ENCODE data around the gene BRPF3.
"Not testable (repeated sequence)": the region's sequence is repeated elsewhere in the genome, so short reads cannot be mapped to it uniquely, and the experiment has no call there.

Gene BRPF3

DNA sequence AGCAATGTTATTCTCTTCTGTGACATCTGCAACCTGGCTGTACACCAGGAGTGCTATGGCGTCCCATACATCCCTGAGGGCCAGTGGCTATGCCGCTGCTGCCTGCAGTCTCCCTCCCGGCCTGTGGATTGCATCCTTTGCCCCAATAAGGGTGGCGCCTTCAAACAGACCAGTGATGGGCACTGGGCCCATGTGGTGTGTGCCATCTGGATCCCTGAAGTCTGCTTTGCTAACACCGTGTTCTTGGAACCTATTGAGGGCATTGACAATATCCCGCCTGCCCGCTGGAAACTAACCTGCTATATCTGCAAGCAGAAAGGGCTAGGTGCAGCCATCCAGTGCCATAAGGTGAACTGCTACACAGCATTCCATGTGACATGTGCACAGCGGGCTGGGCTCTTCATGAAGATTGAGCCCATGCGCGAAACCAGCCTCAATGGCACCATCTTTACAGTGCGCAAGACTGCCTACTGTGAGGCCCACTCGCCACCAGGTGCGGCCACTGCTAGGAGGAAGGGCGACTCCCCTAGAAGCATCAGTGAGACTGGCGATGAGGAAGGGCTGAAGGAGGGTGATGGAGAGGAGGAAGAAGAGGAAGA is 4.6 kb downstream of the BRPF3 start:
- DNase-seq = no peak

DNA sequence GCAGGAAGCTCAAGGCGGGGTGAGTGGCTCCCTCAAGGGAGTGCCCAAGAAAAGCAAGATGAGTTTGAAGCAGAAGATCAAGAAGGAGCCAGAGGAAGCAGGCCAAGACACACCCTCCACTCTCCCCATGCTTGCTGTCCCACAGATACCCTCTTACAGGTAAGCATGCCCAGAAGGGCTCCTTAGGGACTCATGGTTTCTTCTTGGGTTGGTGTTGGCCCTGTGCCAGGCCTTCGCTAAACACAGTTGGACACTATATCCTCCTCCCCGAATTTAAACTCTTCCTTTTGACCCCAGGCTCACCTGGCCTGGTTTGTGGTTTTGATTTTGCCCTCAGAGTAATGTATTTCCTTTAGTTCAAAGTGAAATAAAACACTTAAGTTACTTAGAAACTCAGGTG is 5.1 kb downstream of the BRPF3 start:
- DNase-seq = no peak

DNA sequence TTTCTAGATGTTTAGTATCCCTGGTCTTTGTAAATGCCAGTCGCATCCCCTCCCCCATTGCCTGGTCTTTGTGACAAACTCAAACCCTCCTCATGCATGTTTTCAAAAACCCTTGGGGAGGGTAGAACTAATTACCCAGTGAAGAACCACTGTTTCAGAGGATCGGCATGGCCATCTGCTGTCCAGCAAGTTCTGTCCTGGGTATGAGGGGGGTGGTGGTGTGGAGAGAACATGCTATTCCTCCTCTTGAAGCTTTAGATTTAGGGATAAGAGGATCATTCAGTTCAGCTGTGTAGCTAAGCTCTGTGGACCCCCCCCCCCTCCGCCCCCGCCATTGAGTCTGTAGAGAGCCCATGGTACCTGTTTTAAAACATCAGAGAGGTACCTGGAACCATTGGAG is 5.6 kb downstream of the BRPF3 start:
- no peak for DNase-seq

DNA sequence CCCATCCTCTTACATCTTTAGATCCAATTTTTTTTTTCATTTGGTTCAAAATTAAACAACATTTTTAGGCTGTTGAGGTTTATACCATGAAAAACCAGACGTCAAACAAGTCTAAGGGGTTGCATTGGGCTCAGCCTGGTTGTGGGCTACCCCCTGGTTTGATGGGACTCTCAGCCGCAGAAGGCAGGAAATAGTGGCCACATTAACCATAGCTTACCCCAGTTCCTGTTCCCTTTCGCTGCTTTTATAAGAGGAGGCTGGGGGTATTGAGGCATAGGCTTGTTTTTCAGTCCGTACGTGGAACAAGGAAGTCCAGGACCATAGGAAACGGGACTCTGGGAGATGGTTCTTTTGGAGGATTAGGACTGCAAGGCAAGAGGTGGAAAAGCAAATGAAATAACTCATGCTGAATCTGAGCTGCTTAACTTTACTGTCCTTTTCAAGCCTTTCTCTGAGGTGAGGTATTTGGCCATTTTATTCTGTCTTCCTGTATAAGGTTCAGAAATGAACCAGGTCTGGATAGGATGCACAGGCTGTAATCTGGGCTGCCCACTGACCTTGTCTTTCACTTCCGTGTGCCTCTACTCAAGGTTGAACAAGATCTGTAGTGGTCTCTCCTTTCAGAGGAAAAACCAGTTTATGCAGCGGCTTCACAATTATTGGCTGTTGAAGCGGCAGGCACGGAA is 7.7 kb downstream of the BRPF3 start:
- no peak for DNase-seq

DNA sequence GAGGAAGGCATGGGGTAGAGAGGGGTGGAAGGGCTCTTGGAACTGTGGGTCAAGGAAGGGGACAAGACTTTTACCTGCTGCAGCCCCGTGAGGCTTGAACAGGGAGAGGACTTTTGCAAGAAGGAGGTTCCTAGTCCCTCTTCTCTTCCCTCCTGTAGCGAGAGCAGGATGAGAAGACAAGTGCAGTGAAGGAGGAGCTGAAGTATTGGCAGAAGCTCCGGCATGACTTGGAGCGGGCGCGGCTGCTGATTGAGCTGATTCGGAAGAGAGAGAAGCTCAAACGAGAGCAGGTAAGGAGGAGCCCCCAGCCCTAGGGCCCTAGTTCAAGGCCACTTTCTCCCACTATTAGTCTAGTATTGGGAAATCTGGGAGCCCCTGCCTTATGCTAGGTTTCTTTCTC is 10.6 kb downstream of the BRPF3 start:
- no peak for DNase-seq

DNA sequence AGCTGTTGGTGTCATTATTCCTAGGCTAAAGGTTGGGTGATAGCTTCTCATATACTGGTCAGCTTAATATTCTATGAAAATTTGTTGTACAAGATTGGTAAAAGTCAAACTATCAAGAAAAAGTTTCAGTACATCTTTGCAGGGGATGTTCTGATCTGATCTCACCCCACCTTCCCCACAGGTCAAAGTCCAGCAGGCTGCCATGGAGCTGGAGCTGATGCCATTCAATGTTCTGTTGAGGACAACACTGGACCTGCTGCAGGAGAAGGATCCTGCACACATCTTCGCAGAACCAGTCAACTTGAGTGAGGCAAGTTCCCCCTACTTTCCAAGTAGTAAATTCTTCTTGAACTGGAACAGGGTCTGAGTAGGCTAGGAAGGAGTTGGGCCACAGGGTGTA is 13.1 kb downstream of the BRPF3 start:
- no peak for DNase-seq

DNA sequence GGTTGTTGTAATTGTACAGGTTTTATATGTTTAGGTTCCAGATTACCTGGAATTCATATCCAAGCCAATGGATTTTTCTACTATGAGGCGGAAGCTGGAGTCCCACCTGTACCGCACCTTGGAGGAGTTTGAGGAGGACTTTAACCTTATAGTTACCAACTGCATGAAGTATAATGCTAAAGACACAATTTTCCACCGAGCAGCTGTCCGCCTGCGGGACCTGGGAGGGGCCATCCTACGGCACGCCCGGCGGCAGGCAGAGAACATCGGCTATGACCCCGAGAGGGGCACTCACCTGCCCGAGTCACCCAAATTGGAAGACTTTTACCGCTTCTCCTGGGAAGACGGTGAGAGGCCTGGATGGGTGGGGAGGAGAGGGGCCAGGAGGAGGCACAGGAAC is 13.6 kb downstream of the BRPF3 start:
- DNase-seq = no peak

DNA sequence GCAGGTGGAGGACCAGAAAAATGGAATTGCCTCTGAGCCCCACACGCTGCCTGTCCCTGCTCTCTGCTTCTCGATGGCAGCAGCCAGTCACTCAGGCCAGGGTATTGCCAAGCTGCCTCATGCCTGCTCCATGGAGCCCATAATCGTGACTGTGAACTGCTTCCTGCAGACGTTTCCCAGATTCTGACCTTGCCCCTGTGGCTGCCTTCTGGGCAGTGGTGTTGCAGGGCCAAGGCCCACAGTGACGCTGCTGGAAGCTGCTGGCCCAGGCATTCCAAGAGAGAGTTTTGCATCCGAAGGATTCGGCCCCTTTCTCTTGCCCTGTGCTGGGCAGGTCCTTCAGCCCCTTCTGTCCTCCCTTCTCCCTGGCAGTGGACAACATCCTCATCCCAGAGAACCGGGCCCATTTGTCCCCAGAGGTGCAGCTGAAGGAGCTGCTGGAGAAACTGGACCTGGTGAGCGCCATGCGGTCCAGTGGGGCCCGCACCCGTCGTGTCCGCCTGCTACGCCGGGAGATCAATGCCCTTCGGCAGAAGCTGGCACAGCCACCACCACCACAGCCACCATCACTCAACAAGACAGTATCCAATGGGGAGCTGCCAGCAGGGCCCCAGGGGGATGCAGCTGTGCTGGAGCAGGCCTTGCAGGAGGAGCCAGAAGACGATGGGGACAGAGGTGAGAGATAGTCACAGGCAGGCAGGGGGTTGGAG is 14.5 kb downstream of the BRPF3 start:
- DNase-seq = no peak

DNA sequence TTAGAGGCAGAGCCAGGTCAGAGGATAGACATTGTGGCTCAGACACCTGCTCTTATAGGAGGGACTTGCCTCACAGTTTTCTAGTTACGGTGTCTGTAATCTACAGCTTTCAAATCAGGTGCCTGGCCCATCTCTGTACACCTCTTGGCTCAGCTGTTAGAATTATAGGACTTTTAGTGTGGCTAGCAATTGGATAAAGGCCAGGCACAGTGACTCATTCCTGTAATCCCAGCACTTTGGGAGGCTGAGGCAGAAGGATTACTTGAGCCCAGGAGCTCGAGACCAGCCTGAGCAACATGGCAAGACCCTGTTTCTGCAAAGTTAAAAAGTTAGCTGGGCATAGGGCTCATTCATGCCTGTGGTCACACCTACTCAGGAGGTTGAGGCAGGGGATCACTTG is 20.0 kb downstream of the BRPF3 start:
- DNase-seq = no peak

DNA sequence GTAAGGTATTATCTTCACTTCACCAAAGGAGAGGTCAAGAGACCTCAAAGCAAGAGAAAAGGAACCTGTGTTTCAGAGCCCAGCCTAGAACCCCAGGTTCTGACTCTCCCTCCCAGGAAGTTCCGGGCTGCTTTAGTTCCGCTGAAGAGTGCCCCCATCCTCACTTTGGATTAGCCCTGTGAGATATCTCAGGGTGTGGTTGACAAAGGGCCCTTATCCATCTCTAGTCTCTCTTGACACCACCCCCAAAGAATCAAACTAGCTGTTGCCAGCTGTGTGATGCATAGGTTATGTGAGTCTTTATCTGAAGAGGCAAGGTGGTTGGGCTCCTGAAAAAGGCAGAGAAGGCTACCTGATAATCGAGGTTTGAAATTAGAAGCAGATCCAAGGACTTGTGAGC is 20.6 kb downstream of the BRPF3 start:
- no peak for DNase-seq

DNA sequence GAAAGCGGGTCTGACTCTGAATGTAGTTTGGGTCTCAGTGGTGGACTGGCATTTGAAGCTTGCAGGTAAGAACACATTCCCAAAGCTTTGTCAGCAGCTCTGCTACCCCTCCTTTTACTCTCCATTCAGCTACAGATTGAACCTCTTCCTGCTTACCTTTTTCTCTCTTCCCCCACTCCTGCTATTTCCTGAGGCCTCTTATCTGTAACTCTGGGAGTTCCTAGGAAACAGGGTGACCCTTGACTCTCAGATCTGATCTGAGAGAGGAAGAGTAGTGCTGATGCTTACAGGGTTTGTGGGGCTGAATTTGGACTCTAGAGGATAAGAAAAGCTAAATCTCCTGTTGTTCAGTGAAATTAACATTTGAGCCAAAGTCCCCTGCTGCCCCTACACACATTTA is 21.4 kb downstream of the BRPF3 start:
- no peak for DNase-seq

DNA sequence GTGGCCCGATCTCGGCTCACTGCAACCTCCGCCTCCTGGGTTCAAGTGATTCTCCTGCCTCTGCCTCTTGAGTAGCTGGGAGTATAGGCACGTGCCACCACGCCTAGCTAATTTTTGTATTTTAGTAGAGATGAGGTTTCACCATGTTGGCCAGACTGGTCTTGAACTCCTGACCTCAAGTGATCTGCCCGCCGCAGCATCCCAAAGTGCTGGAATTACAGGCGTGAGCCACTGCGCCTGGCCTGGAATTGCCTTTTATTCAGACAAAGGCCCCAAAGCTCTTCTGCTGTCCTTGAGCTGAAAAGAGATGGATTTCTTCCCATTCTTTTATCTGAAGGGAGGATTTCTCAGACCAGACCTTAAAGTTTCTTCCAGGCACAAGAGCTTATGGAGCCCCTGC is 22.0 kb downstream of the BRPF3 start:
- not testable (repeated sequence) for DNase-seq

DNA sequence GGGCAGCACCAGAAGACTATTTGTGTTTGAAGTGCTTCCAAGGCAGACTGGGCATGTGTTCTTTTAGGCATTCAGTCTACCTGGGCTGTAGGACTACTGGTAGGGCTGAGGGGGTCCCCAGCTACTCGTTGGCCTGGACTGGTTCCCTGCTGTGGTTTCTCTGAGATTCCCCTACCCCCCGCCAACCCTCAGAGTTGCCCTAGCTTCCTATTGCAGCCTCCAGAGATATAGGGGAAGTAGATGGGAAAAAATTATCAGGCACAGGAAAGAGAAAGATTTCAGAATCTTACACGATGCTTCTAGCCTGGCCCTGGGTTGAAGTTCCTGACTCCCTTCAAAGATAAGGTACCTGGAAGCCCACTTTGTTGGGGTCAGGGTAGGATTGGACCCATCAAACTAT is 22.5 kb downstream of the BRPF3 start:
- DNase-seq = no peak

DNA sequence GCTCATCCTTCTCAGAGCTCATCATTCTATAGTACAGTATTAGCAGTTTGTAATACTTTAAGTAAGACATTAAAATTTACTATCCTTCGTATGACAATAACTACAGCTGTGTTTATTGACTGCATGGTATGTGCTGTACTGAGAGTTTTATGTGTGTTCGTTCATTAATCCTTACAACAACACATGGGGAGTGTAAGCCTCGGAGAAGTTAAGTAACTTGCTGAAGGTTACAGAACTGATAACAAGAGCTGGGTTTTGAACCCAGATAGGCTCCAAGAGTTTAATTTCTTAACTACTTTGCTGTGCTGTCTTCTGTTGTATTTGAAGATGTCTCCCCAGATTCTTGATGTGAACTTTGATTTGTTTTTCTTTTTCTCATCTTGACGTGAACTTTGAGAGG is 23.7 kb downstream of the BRPF3 start:
- no peak for DNase-seq

DNA sequence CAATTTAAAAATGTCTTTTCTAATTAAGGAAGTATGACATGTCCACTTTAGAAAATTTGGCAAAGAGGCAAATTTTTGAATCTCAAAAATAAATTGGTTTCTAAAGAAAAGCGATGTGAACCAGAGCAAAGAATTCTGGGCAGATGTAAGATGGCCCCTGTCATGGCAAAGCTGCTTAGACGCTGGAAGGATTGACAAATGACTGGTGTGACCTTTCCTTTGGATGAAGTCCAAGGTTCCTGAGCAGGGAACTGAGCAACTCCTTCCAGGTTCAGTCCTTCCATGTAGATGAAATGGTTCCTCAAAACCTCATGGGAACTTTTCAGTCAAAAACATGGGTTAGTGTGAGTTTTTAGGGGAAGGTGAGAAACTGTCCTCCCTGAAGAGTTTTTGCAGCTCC is 25.1 kb downstream of the BRPF3 start:
- DNase-seq = no peak

DNA sequence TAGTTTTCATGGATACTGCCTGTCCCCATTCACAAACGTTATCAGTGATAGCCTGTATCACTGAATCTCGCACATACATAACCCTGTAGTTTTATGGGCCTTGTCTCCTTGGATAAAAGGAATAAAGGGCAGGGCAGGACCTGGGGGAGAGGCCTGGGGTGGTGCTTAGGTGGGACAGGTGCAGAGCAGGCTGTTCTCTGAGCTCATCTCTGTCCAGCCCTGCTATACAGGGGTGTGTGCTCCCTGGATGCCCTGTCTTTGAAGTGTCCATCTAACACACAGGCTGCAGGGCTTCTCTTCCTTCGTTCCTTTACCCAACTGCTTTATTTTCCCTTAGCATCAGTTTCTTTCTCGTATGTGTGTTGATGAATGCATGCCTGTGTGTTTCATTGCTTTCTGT is 26.4 kb downstream of the BRPF3 start:
- DNase-seq = no peak

DNA sequence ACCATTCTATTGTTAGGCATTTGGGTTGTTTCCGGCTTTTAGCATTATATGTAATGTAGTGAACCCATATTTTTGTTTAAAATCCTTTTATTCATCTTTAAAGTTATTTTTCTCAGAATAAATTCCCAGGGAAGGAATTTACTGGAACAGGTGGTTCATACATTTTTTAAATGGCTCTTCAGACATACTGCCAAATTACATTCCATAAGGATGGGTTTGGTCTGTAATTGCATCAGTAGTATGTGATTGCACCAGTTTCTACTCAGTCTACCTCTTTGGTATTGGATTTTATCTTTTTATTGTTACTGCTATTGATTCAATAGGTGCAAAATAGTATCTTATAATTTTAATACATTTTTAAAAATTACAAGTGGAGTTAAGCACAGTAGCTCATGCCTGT is 27.2 kb downstream of the BRPF3 start:
- no peak for DNase-seq

DNA sequence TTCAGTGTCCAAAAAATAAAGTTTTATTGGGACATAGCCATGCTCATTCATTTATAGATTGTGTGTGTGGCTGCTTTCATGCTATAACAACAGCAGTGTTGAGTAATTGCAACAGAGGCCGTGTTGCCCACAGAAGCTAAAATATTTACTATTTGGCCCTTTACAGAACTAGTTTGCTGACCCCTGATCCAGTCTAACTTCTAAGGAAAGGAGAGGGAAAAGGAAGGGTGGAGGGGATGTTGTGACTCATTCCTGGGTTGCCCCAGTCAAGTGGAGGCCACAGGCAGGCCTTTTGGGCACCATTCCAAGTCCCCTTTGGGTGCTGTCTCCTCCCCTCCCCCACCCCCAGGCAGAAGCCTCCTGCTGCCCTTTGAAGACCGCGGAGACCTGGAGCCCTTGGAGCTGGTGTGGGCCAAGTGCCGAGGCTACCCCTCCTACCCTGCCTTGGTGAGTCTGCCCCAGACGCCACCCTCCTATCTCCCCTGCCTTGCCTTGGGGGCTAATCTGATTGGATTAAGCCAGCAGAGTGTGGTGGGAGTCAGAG is 28.4 kb downstream of the BRPF3 start:
- no peak for DNase-seq

DNA sequence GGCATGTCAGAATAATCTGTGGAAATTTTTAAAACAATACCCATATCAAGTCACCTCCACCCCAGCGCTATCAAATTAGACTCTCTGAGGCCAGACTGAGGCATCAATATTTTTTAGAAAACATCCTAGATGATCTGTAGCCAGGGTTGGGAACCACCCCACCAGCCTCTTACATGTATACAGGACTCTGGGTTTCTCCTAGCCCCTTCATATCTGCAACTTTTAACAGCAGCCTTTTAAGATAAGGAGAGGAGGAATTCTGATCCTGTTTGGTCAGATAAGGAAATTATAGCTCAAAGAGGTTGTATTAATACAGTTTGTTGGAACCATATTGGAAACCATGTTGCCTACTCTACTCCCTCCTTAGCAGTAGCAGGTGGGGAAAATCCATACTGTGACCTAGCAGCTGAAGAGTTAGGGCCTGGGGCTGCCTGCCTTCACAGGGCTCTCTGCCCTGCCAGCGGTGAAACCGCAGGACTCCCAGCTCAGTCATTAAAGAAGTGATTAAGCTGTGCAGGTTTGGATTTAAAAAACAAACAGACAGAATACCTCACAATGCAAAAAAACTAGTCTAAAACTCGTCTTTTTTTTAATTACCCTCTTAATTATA is 30.0 kb downstream of the BRPF3 start:
- DNase-seq = no peak

DNA sequence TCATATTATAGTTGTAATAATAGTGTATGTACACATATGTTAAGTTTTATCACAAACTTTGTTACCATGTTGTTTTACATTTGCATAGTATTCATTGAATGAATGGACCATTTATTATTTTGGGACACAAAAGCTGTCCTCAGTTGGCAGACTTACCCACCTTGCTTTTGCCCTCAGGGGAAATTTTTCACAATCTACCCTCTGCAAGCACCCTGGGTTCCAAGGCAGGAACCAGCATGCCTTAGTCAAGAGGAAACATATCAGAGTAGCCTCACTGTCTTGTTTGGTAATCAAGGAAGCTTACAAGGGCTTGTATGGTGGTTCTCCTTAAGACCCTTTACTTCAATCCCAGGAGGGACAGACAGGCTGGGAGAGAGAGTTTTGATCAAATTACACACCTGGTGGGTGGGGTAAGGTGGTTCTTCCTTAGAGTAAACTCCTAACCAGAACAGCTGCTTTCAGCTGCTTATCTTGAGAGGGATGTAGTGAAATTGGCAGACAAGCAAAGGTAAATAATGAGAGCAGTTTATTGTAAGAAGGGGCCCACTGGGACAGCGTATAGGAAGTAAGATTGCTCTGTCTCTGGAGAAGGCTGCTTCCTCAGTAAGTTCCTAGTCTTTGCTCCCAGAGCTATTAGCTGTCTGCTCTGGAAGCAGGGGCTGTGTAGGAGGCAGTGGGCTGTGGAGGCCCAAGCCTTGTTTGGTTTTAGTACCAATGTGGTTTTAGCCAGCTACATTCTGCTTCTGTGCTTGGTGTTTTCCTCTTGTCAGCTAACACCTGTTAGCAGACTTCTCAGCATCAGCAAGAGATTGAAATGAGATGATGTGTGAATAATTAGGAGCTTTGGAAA is 31.1 kb downstream of the BRPF3 start:
- DNase-seq = no peak

DNA sequence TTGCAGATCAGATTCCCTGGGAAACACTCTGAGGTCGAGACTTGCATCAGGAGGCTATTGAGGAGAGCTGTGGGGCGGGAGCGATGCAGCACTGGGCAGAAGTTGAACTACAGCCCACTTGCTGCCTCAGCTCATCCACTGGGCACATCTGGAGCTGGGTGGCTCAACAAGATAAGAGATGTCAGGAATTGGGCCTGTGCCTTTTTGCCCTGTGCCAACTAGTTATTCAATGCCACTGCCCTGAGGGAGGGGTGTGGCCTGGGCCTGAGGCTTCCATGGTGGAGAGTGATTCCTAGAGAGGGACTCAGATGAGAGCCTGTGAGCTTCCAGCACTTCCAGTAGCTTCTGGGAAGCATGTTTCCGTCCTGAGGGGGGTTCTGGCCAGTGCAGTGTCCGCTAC is 32.7 kb downstream of the BRPF3 start:
- no peak for DNase-seq

DNA sequence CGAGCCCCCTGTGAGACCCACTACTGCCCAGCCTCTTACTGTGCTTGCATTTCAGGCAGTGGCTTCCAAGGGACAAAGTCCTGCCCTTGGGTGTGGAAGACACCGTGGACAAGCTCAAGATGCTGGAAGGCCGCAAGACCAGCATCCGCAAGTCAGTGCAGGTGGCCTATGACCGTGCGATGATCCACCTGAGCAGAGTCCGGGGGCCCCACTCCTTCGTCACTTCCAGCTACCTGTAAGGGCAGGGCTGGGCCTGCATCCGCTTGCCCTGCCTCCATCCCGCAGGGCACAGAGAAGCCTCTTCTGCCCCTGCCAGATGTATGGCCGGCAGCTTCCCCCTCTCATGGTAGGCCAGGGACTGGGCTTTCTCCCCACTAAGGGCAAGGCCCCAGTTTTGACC is 33.8 kb downstream of the BRPF3 start:
- no peak for DNase-seq

DNA sequence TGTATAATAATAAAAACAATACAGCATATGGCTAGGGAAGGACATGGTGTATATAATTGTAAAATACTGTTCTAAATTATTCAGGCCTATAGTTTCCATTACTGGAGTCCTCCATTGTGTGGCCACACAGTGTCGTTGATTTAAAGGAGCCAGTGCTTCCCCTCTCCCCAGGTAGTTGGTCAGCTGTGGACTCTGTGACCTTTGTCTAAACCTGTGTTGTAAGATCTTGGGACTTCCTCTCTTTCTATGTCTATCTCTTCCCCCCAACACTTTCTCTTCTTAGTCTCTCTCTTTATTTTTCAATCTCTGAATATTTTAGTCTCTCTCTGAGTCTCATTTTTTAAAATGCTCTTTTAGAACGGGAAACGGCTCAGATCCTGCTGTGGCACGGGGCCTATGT is 35.6 kb downstream of the BRPF3 start:
- no peak for DNase-seq
